Lower leg skin (tissue), 3 donors: ENCODE measurements around the gene TRPM3.

ENCODE experiments used
- CTCF ChIP-seq, 3 donors: fragments of 450-650 bp; IDR thresholded peaks; one replicate each; pipeline ENCODE4 v1.5.1; 2016; ENCODE audit warnings: antibody characterized with exemption in 3 of 3, mild to moderate bottlenecking in 3 of 3, moderate library complexity in 2 of 3
- POLR2A ChIP-seq, 2 donors: fragments of 450-650 bp; IDR thresholded peaks; one replicate each; pipeline ENCODE4 v1.6.1; 2016 to 2017; ENCODE audit warnings: antibody characterized with exemption in 2 of 2, mild to moderate bottlenecking in 1 of 2, moderate library complexity in 1 of 2

DNA sequence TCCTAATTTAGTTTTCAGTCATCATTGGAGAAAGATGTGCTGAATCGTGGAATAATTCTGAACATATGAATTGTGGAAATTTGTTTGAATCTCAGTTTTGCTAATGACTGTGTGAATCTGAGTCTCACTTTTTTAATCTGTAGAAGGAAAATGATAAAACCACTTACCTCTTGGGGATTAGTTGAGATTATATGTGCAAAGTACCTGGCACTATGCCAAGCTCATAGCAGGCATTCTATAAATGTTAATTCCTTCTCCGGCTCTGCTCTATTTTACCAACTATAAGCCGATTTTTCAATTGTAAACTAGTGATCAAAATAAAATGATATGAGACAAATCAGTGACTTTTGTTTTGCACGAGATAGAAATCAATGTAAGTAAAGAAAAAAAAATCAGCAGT, 290.8 kb downstream of the TRPM3 start:
- TF ChIP-seq POLR2A (IDR thresholded peaks at IDR 0.05) (no peak), CTCF (IDR thresholded peaks at IDR 0.05) (no peak)
